Hepatocyte (in vitro differentiated cells): ENCODE measurements around the gene DRD5. TPM values are rescaled to one million over a fixed set of nuclear protein-coding genes. Genes with fewer than 3 reads are reported as not detected.

Experiments used
- DNase-seq: peaks from one replicate; pipeline ENCODE4 v3.0.0-alpha.2; 2016; ENCODE audit warnings: low spot score
- H2AFZ ChIP-seq: fragments of 200-600 bp; sonication (generic); 2 replicates; pipeline ENCODE4 v1.6.0; 2016; ENCODE audit warnings: antibody characterized with exemption, mild to moderate bottlenecking
- H3K27ac ChIP-seq: fragments of 200-600 bp; sonication (generic); 2 replicates; pipeline ENCODE4 v1.5.1; 2016; ENCODE audit warnings: mild to moderate bottlenecking
- H3K27me3 ChIP-seq: fragments of 200-600 bp; sonication (generic); 2 replicates; pipeline ENCODE4 v1.6.1; 2016
- H3K36me3 ChIP-seq: fragments of 200-600 bp; sonication (generic); replicated peaks from 2 replicates; pipeline ENCODE4 v1.5.1; 2016; ENCODE audit warnings: low read depth; ENCODE audit not compliant: insufficient read depth
- H3K4me1 ChIP-seq: fragments of 200-600 bp; sonication (generic); 2 replicates; pipeline ENCODE4 v1.5.1; 2016; ENCODE audit warnings: mild to moderate bottlenecking, moderate library complexity; ENCODE audit not compliant: insufficient read depth
- H3K4me2 ChIP-seq: fragments of 200-600 bp; sonication (generic); 2 replicates; pipeline ENCODE4 v1.6.0; 2016
- H3K4me3 ChIP-seq: fragments of 200-600 bp; sonication (generic); 2 replicates; pipeline ENCODE4 v1.5.1; 2016; ENCODE audit warnings: mild to moderate bottlenecking
- H3K79me2 ChIP-seq: fragments of 200-600 bp; sonication (generic); 2 replicates; pipeline ENCODE4 v1.6.0; 2017; ENCODE audit warnings: mild to moderate bottlenecking
- H3K9me2 ChIP-seq: fragments of 200-600 bp; sonication (generic); replicated peaks from 2 replicates; pipeline ENCODE4 v1.6.0; 2017; ENCODE audit warnings: mild to moderate bottlenecking; ENCODE audit not compliant: insufficient read depth
- H3K9me3 ChIP-seq: fragments of 200-600 bp; sonication (generic); 2 replicates; pipeline ENCODE4 v1.5.1; 2016; ENCODE audit warnings: low read depth, mild to moderate bottlenecking
- H4K20me1 ChIP-seq: fragments of 200-600 bp; sonication (generic); 2 replicates; pipeline ENCODE4 v1.6.0; 2016; ENCODE audit warnings: mild to moderate bottlenecking; ENCODE audit not compliant: insufficient read depth, poor library complexity, severe bottlenecking
- EZH2 ChIP-seq: fragments of 200-600 bp; sonication (generic); IDR thresholded peaks from 2 replicates; pipeline ENCODE4 v1.6.1; 2016; ENCODE audit warnings: antibody characterized with exemption, mild to moderate bottlenecking, borderline replicate concordance
- EZH2phosphoT487 ChIP-seq: fragments of 200-600 bp; sonication (generic); IDR thresholded peaks from one replicate; pipeline ENCODE4 v1.6.1; 2018; ENCODE audit warnings: antibody characterized with exemption, mild to moderate bottlenecking, low read depth, moderate library complexity; ENCODE audit not compliant: unreplicated experiment, severe bottlenecking
- WGBS: methylation state at CpG from one replicate; pipeline ENCODE4 v1.1.6; 2016; ENCODE audit warnings: low lambda C conversion rate; ENCODE audit errors: missing lambda C conversion rate; 5-methylcytosine and 5-hydroxymethylcytosine counted together
- polyA plus RNA-seq: library from polyadenylated mRNA; unstranded; fragments of >200 nt; fragmentation: Nextera tagmentation; extraction: Ambion mirVana; gene quantifications from 2 replicates; pipeline ENCODE4 v1.2.1, GENCODE V29; 2016
- small RNA-seq: library from RNA; depleted of rRNA; stranded (forward); fragments of <200 nt; gene quantifications from one replicate; pipeline ENCODE3, GENCODE V24; 2014
- total RNA-seq: library from RNA; depleted of rRNA; stranded (reverse); fragments of >200 nt; gene quantifications from 2 replicates; pipeline ENCODE4 v1.2.3, GENCODE V29; 2014
- TF ChIP-seq, protein P1 (sequence below): fragments of 200-600 bp; sonication (generic); IDR thresholded peaks from 2 replicates; pipeline ENCODE4 v1.5.1; 2016; ENCODE audit warnings: antibody characterized with exemption, mild to moderate bottlenecking; ENCODE audit not compliant: poor library complexity

Gene DRD5
- total and polyA plus RNA-seq, 2 experiments from 2014 or later, result not detected

DNA sequence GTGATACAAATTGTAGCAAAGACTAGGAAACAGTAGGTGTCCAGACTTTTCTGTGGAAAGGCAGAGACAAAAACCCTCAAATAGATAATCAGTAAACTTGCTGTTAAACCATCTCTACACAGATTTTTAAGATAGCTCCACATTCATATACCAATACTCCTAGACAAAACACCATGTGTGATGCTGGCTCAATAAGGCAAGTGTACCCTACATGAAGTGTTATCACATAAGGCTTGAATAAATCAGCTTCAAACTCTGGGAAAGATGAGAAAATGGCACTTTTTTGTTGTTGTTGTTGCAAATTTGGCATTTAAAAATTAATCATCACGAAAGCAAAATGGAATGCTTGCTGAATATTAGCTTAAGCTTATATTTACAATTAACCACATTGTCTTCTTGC, 45.1 kb downstream of the DRD5 start:
- TF ChIP-seq EZH2phosphoT487 (no peak), EZH2 (no peak)
- TF ChIP-seq, protein P1, sequence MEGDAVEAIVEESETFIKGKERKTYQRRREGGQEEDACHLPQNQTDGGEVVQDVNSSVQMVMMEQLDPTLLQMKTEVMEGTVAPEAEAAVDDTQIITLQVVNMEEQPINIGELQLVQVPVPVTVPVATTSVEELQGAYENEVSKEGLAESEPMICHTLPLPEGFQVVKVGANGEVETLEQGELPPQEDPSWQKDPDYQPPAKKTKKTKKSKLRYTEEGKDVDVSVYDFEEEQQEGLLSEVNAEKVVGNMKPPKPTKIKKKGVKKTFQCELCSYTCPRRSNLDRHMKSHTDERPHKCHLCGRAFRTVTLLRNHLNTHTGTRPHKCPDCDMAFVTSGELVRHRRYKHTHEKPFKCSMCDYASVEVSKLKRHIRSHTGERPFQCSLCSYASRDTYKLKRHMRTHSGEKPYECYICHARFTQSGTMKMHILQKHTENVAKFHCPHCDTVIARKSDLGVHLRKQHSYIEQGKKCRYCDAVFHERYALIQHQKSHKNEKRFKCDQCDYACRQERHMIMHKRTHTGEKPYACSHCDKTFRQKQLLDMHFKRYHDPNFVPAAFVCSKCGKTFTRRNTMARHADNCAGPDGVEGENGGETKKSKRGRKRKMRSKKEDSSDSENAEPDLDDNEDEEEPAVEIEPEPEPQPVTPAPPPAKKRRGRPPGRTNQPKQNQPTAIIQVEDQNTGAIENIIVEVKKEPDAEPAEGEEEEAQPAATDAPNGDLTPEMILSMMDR, result no peak
- H3K4me3 ChIP-seq, result no peak overlapping the region
- H2AFZ ChIP-seq, result no peak overlapping the region
- no peaks in the 10 kb centered on the region for H4K20me1 ChIP-seq
- no peak overlapping the region for H3K27ac ChIP-seq
- DNase-seq, result no peak
- H3K36me3 ChIP-seq, result no peaks in the 10 kb centered on the region
- no peaks in the 10 kb centered on the region for H3K27me3 ChIP-seq
- H3K79me2 ChIP-seq, result no peaks in the 10 kb centered on the region
- no peaks in the 10 kb centered on the region for H3K9me3 ChIP-seq
- no peaks in the 10 kb centered on the region for H3K4me1 ChIP-seq
- 85% methylated on average over 1 of the region's 1 CpG for WGBS
- no peak overlapping the region for H3K4me2 ChIP-seq
- H3K9me2 ChIP-seq, result no peaks in the 10 kb centered on the region

DNA sequence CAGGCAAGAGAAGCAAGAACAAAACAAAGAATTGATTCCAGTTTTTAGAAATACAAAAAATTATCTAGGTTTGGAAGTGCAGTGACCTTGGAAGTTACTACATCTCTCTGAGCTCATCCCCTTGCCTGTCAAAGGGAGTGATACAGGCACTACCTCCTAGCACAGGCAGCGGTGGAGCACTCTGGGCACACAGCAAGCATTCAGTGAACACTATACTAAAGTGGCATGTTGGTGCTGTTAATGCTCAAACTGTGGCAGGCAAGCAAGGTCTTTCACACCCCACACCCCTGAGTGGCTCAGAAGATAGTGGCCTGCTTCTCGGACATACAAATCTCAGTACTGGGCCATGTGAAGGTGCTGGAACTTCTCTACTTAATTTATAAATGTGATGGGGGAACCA, 51.2 kb downstream of the DRD5 start:
- WGBS, result 91% methylated on average over 2 of the region's 2 CpGs
- H2AFZ ChIP-seq, result no peak overlapping the region

DNA sequence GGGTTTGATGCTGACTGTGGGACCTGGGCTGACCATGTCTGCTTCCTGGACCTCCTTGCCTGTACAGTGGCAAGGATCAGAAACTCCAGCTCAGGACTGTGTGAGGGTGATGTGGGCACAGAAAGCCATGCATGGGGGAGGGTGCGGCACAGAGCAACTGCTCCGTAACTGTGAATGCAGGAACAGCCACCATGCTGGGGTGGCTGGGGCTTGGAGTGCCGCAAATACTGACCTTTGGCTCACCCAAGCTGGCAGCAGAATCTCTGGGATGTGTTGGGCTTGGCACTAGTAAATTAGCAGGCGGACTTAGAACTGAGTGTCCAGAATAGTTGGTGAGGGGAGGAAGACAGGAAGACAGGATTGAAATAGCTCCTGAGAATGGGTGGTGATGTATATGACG, 52.0 kb downstream of the DRD5 start:
- Histone ChIP-seq H3K9me2 (no peaks in the 10 kb centered on the region), H3K27ac (no peak overlapping the region), H3K79me2 (no peaks in the 10 kb centered on the region), H4K20me1 (no peaks in the 10 kb centered on the region), H3K4me1 (no peaks in the 10 kb centered on the region), H3K27me3 (no peaks in the 10 kb centered on the region), H3K4me3 (no peak overlapping the region), H3K9me3 (no peaks in the 10 kb centered on the region), H2AFZ (no peak overlapping the region), H3K4me2 (no peak overlapping the region), H3K36me3 (no peaks in the 10 kb centered on the region)
- no peak for TF ChIP-seq EZH2
- TF ChIP-seq, protein P1, result no peak
- TF ChIP-seq EZH2phosphoT487, result no peak
- 93% methylated on average over 5 of the region's 5 CpGs for WGBS
- DNase-seq, result no peak

More for the DNA sequence above, 51.2 kb downstream of the DRD5 start:
- no peaks in the 10 kb centered on the region for H3K36me3 ChIP-seq
- H3K27me3 ChIP-seq, result no peaks in the 10 kb centered on the region
- H3K4me2 ChIP-seq, result no peak overlapping the region
- no peaks in the 10 kb centered on the region for H4K20me1 ChIP-seq
- H3K4me3 ChIP-seq, result no peak overlapping the region
- no peaks in the 10 kb centered on the region for H3K4me1 ChIP-seq
- H3K9me2 ChIP-seq, result no peaks in the 10 kb centered on the region
- TF ChIP-seq EZH2phosphoT487, result no peak
- TF ChIP-seq, protein P1, result no peak
- no peak for TF ChIP-seq EZH2
- H3K9me3 ChIP-seq, result no peaks in the 10 kb centered on the region
- DNase-seq, result no peak
- no peaks in the 10 kb centered on the region for H3K79me2 ChIP-seq
- no peak overlapping the region for H3K27ac ChIP-seq

Small RNA genes within 50 kb of the gene (small RNA-seq; reads per million reads assigned to genes)
- not detected for gene RNA5SP154

Other genes starting within 250 kb of the DRD5 start
- 2.7 and 6.2 TPM in 2 replicates for gene SLC2A9, start 239.9 kb downstream of the DRD5 start, total RNA-seq
- gene SLC2A9, start 239.9 kb downstream of the DRD5 start, polyA plus RNA-seq, result 7.1 and 7.8 TPM in 2 replicates